NCI-H69 (cell line): ENCODE results near the gene PHF24.

ENCODE experiments used
- DNase-seq: peaks from one replicate; lab custom pipeline; 2025; lab: John Stamatoyannopoulos, UW

PHF24 gene

DNA sequence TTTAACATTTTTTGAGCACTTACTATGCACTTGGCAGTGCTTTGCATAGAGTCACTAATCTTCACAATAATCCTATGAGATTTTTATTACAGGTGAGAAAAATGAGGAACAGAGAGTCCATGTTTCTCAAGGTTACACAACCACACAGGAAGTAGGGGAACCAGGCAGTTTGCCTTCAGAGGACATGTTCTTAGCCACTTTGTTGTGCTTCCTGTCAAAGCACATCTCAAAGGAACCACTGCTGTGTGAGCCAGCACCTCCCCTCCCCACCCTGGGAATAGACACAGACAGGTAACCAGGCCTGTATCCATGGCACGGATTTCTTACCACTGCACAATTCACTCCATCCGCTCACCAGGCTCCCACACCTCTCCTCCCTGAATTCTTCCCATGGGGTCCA lies 25.1 kb downstream of the PHF24 start:
- no peak for DNase-seq

DNA sequence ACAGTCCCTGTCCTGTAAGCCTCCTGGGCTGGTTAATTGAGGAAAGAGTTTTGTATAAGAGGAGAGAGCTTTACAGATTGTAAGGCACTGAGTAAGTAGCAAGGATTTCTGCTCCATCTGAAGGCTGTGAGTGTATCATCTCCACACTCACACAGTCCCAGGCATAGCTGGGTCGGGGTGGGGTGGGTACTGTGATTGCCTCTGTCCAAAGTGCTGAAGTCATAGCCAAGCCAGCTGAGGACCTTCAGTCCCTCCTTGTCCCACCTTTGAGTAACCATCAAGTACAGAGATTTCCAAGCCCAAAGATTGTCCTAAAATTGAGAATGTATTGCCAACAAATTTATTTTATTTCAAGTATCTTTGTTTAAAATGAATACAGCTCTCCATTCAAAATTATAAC lies 26.0 kb downstream of the PHF24 start:
- no peak for DNase-seq

DNA sequence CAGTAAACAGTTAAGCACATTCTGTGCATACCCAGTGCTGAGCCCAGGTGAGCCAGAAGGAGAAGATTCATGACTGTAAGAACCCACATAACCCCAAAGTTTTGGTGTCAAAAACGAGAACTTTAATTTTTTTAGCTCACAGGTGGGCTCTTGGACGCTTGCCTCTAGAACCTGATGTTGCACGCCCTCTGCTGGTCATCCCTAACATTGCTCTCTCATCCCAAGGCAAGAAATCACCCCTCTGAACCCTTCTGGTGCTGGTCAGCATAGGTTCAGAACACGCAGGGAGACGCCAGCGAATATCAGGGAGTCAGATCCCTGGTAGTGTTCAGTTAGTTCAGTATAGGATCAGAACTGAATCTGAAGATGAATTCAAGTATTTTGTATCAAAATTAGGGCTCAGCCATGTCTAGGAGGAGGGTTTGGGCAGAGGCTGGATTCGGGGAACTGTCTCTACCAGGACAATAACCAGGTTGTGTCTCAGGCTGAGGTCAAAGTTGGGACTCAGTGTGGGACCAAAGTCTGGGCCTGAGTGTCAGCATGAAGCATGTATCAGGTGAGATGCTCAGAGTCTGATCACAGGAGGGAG lies 27.3 kb downstream of the PHF24 start:
- DNase-seq, result peak; percentile 73

DNA sequence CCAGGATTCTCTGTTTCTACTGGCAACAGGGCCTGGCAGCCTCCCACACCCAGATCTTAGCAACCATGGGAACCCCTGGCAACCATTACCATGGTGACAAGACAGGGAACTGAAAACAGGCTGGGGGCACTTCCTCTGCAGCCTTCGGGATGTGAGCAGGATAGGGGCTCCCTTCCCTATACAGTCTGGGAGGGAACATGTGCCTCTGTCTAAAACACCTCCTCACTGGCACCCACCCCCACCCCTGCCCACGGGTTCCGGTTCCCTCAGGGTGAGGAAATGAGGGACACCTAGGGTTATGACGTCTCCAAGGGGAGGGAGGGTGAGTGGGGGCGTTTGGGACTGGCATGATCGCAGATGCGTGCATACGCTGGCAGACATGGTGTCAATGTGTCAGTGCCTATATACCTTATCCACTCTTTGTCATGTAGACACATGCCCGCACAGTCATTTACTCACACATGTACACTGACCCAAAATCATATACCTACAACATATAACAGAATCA lies 28.5 kb downstream of the PHF24 start:
- DNase-seq, result peak; percentile 85

DNA sequence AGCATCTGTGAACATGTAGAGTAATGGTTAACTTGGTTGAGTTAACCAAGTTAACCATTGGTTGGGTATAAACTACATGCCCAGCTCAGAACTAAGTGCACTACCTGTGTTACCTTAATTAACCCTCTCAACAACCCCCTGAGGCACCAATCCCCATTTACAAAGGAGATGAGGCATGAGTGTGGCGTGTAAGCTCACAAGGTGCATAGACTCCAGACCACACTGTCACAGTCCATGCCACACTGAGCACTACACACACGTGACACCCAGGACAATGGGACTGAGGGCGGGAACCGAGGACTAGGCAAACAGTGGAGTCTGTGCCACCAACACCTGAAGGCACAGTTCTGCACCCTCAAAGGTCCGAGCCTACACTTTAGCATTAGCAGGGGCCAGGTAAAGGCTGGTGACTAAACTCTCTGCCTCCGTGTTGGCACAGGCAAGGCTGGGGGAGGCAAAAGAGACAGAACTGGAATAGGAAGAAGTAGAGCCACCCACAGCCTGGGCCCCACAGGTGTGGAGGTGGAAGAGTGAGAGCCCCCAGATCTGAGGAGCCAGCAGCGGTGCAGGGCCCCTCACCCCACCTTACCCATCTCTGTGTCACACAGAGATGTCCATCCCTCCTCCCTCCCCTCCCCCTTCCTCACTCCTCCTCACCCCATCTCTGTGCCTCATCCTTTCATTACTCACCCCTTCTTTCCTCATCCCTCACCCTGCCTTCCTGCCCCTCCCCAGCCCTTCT lies 29.2 kb downstream of the PHF24 start:
- peak; percentile 78 for DNase-seq

DNA sequence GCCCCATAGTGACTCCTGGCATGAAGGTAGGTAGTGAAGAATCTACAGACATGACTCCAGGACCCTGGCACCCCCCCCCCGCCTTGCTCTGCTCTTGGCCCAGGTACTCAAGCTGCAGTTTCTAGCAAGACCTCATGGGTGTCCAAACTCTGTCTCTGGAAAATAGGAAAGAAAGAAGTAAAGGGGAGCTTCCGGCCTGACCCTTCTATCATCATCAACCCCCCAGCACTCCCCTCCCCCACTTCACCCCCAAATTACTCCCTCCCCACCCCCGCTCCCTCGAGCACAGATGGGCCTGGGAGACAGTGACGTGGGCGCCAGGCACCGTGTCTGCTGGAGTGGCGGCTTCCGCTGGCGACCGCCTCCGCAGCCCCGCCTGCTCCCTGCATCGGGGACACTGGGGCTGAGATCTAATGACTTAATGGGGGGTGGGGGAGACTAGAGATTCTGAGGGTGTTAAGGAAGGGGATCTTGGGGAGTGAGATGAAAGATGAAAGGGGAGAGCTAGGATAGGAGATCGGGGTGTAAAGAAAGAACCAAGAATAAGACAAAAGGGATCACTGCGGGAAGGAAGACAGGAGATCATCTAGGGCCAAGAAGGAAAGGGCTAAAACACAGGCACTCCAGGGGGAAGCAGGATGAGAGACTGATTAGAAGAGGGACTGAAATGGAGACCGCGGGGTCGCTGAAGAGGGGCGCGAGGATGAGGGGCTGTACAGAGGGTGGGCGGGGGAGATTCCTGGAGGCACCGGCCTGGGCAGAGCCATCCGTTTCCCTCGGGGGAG lies 30.3 kb downstream of the PHF24 start:
- peak; percentile 49 for DNase-seq

DNA sequence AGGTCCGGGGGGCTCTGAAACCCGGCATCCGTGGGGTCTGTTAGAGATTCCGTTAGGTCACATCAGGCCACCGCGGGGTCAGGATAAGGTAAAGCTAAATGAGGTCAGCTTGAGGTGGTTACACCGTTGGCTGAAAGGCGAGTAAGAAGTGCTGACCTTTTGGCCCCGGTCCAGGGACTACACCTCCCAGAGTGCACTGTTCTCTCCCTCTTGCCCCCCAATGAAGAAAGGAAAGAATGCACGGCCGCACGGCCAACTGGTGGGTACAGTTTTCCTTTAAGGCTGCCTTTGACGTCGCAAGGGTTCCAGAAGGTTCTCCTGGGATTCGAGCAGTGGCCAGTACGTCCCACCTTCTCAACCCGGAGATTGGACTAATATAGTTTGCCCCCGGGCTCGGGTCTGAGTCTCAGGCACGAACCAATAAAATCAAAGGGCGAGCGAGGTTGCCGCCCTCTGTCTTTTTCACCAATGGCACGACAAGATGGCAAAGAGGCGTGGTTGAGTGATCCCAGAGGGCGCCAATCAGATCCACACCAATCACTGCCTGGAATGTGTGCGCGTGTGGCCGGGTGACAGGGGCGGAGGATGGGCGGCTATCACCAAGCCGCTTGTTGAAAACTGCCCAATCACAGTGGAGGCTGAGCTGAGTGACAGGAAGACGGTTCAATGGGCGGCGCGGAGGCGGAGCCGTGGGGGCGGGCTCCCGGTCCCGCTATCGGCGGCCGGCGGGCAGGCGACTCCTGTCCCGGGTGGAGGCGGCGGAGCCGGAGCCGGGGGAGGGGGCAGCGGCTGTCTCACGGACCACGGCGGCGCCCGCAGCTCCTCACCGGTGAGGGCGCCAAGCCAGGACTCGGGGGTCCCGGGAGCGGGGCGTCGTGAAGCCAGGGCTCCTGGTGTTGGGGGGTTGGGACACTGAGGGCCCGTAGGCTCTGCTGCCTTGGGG lies 31.2 kb downstream of the PHF24 start, which contains the start of gene DNAJB5:
DNAJB5 (plus strand) TSS at position 743 of the 943 bp plus-strand sequence. CDS start 886 bp downstream, outside the sequence.
- DNase-seq, result peak; percentile 99

DNA sequence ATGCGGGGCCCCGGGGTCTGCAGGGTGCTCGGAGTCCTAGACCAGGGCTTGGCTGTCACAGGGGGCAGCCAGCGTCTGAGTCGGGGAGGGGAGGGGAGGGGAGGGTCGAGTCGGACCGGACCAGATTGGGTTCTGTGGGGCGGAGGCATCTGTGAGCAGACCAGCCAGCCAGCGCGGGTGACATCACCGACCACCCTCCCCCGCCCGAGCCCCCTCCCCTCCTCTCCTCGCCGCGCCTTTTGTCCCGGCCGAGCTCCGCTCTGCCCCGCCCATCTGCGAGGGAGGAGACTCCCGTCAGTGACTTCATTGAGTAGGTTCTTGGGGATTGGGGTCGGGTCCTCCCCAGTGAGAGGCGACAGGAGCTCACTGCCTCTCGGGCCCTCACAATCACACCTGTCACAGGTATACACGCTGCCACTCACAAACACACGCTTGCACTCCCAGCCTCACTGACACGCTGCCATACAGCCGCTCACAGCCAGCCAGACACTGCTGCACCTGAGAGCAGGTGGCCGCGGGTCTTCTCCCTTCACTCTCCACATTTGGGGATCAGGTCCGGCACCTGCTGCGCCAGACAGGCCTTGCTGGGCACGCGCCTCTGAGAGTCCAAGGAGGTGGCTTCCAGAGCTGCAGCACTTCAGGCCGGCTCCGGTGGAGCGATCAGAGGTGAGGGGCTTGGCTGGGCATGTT lies 32.0 kb downstream of the PHF24 start:
- DNase-seq, result peak; percentile 79

DNA sequence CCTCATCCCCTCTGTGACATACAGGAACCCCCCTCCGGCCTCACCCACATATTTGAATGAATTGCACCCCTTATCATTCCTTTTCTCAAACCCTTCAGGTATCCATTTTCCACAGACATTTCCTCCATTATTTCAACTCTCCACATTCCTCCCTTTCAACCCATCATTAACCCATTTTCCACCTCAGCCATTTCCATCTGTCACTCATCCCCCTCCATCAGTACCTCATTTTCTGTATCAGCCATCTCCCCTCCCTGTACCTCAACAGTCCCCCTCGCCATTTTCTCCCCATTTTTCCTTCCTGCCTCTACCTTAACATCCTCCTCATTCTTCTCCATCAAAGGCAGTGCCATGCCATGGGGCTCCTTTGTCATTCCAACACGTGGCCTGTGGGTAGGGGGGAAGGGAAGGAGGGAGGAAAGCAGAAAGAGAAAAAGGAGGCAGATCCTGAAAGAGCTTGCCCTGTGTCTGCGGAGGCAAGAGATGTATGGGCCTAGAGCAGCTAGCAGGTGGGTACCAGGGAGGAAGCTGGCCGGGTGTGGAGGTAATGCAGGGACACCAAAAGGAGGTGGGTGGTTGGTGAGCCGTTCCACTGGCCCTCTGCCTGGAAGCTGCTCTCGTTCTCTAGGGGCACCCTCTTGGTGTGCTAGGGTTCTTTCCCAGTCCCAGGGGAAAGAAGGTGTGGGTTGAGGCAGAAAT lies 33.0 kb downstream of the PHF24 start:
- DNase-seq, result no peak

DNA sequence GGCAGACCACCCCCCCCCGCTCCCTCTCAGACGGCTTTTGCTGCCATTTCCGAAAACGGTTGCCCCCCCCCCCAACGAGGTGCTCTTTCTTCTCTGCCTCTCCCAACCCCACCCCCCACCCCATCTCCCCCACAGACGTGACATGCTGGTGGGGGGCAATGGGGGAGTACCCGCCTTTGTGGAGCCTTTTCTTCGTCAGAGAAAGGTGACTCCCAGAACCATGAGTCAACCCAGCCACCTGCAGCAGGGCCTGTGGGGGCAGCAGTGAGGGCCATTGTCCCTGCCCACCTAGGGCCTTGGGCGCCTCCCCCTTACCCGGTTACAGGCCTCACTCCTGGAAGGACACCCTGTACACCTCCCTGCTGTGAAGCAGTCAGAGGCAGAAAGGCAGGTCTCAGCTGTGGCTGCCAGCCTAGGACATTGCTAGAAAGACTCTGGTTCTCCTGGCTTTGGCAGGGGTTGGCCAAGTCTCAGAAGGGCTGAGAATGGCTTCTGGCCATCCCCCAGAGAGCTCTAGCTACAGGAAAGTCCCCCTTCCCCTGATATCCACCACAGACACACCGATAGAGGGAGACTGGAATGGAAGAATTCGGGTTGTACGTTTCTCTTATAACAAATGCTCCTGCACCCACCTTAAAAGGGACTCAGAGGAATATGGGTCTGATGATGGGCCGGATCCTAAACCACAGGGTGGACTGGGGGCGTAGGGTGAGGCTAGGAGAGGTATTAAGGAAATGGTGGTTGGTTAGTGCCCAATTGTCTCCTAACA lies 33.7 kb downstream of the PHF24 start:
- peak; percentile 11 for DNase-seq

DNA sequence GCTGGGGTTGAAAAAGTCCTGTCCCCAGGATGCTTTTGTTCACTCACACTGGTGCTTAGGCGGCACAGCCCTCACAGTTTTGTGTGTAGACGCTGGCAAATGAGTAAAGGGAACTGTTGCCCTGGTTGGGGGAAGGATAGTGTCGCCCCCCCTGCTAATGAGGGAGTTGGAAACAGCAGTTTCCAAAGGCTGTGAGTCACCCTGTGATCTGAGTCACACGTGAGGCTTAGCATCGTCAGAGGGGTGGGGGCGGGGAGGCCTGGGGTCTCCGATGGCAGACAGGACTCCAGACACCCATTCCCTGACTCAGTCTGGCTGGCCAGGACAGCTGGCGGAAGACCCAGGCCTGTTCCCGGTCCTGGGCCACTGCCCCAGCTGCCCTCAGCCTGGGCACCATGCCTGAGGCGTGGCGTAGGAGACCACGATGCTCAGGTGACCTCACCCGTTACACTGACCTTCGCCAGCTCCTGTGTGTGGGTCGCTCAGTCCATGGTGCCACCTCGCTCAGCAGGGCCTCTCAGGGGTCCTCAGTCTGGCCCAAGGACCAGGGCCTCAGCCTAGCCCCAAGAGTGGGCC lies 34.4 kb downstream of the PHF24 start:
- no peak for DNase-seq

DNA sequence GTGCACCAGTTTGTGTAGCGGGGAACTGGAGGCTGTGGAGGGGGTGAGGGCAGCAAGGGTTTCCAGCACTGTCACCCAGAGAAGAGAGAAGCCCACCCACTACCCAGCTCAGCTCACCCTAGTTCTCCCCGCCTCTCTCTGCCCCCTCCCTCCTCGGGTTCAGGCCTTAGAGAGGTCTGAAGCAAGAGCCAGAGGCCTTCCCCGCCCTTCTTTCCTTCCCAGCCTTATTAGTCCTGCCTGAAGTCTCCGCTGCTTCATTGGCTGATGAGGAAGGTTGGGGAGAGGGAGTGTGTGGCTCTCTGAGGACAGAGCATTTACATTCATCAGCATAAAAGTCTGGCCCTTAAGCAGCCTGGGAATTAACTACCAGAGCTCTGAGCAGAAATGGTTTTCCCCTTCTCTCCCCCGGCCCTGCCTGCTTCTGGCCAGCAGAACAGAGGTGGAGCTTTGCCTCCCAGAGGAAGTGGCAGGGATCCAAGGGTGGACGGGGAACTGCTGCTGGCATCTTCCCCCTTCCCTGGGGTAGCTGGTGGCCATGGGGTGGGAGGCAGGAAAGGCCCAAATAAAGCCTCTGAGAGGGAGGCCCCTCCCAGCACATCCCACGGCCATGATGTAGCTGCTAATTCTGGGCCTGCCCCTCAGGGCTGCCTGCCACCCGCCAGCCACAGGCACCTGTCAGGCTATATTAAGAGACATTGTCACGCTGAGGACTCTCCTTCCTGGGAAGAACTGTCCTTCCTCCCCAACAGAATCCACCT lies 35.6 kb downstream of the PHF24 start:
- peak; percentile 24 for DNase-seq

DNA sequence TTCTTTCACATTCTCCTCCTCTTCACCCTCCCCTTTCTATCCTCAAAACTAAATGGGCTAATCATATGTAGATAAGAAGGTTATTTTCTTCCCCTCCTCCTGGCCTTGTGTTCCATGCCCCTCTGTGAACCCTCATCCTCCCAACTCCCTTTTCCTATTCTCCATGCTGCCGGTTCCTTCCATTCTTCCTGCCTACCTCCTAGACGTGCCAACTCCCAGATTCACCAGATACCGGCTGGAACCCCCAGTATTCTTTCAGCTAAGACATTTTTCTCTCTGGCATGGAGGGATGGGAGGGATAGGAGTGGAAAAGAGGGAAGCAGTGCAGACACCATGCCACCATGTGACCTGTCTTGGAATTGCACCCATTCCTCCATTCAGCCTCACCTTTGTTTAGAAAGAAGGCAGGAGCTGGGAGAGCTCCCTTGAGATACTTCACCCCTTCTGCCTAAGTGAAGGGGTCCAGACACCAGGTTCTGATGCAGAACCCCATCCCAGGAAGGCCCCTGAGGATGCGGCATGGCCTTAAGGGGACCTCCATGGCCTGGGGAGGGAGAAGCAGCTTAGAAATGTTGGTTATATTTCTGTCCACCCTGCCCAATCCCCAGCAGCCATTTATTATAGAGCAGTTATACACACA lies 36.3 kb downstream of the PHF24 start:
- DNase-seq, result peak; percentile 62

DNA sequence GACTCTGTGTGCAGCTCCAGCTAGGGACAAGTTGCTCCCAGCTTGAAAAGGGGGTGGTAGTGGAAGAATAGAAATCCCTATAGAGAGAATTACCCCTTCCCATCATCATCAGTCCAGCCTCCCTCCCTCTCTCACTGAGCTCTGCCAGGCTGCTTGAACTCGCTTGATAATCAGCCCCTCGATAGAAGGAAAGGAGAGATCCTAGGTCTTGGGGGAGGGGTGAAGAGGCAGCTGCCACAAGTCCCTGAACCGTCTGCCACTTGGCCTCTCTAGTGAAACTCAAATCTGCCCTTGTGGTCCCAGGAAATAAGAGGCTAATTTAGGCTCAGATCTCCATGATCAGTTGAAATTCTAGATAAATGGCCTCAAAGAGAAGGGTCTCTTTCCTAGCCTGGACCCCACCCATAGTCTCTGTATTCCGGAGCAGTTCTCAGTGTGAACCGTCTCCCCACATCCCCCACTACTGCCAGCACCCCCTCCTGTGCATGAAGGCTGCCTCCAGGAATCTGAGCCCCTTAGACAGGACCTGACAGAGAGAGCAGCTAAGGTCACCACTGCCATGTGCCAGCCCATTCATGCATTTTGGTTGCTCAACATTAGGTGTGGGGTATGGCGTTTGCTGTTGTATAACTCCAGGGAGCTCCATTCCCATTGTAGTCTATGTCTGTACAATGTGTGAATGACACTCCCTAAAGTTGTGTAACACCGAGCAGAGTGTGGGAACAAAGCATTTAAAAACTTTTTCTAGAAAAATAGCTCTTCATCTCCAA lies 37.0 kb downstream of the PHF24 start:
- DNase-seq, result no peak

DNA sequence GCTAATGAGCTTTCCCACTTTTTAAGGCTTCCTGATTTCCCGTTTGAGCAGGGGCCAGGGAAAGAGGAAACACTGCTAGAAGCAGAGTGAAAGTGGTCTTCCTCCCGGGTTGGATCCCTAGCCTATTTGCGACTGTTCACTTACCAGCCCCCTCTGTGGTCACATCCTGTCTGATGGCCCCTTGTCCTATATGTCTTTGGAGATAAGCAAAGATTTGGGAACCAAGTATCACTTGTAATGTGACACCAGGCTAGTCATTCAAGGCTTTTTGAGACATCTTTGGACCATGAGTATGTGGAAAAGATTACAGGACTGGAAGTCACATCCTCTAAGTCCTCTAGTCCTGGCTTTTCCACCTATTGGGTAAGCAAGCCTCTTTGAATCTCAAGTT lies 37.6 kb downstream of the PHF24 start:
- DNase-seq, result no peak

DNA sequence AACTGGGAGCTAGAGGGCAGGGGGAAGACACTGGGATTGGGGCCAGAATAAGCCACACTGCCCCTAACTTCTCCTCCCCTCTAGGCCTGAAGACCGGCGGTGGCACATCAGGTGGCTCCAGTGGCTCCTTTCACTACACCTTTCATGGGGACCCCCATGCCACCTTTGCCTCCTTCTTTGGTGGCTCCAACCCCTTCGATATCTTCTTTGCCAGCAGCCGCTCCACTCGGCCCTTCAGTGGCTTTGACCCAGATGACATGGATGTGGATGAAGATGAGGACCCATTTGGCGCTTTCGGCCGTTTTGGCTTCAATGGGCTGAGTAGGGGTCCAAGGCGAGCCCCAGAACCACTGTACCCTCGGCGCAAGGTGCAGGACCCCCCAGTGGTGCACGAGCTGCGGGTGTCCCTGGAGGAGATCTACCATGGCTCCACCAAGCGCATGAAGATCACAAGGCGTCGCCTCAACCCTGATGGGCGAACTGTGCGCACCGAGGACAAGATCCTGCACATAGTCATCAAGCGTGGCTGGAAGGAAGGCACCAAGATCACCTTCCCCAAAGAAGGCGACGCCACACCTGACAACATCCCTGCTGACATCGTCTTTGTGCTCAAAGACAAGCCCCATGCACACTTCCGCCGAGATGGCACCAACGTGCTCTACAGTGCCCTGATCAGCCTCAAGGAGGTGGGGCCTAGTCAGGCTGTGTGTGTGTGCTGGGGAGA lies 38.3 kb downstream of the PHF24 start:
- DNase-seq, result no peak

DNA sequence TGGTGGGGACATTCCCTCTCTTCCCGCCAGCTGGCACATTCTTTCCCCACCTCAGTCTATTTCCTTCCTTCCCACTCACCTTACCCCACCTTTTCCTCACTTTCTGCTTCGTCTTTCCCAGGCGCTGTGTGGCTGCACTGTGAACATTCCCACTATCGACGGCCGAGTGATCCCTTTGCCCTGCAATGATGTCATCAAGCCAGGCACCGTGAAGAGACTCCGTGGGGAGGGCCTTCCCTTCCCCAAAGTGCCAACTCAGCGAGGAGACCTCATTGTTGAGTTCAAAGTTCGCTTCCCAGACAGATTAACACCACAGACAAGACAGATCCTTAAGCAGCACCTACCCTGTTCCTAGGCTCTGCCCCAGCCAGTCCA lies 38.8 kb downstream of the PHF24 start:
- DNase-seq, result no peak
